H1 (cell line): Measurements from ENCODE around the gene MEX3D.
A peak's percentile ranks its signal among the peaks of the same experiment; 100 is the strongest.

Source experiments
- CTBP2 ChIP-seq: IDR thresholded peaks from 2 replicates; pipeline ENCODE4 v1.7.0; 2011; ENCODE audit warnings: borderline replicate concordance, mild to moderate bottlenecking, moderate library complexity, mixed read lengths, low read length; ENCODE audit not compliant: insufficient read depth, insufficient read length
- CTCF ChIP-seq, 3 experiments: IDR thresholded peaks; 1 replicate in 2 of 3; 2 replicates in 1 of 3; pipeline versions ENCODE4 v1.5.1 to v1.6.1; 2011; ENCODE audit warnings: low read length in 3 of 3, mild to moderate bottlenecking in 3 of 3, inconsistent platforms in 2 of 3, low read depth in 1 of 3, moderate library complexity in 1 of 3; ENCODE audit not compliant: insufficient read depth in 1 of 3; ENCODE audit errors: control extremely low read depth in 1 of 3
- EP300 ChIP-seq, 2 experiments: IDR thresholded peaks; 1 replicate in 1 of 2; 2 replicates in 1 of 2; pipeline ENCODE4 v1.6.1; 2011 to 2012; ENCODE audit warnings: low read depth in 2 of 2, low read length in 2 of 2, mild to moderate bottlenecking in 2 of 2, borderline replicate concordance in 1 of 2, inconsistent platforms in 1 of 2, moderate library complexity in 1 of 2
- HDAC6 ChIP-seq: IDR thresholded peaks from one replicate; pipeline ENCODE4 v1.7.1; 2012; ENCODE audit warnings: low read depth, mild to moderate bottlenecking, inconsistent platforms, low read length, moderate library complexity
- MAFK ChIP-seq: IDR thresholded peaks from 2 replicates; pipeline ENCODE4 v1.6.1; 2012; ENCODE audit warnings: low read depth, mild to moderate bottlenecking, improper control_type of control experiment, low read length
- POLR2A ChIP-seq, 2 experiments: IDR thresholded peaks; 1 replicate in 1 of 2; 2 replicates in 1 of 2; pipeline ENCODE4 v1.6.1; 2011; ENCODE audit warnings: low read depth in 2 of 2, low read length in 2 of 2, mild to moderate bottlenecking in 2 of 2; ENCODE audit errors: control extremely low read depth in 1 of 2
- POLR2AphosphoS5 ChIP-seq: IDR thresholded peaks from 2 replicates; pipeline ENCODE4 v1.6.1; 2011; ENCODE audit warnings: low read depth, low read length
- RBBP5 ChIP-seq: IDR thresholded peaks from 2 replicates; pipeline ENCODE4 v1.7.1; 2012; ENCODE audit warnings: low read depth, mild to moderate bottlenecking, inconsistent platforms, low read length, moderate library complexity, borderline replicate concordance
- RFX5 ChIP-seq: IDR thresholded peaks from 2 replicates; pipeline ENCODE4 v1.6.1; 2011; ENCODE audit warnings: low read depth, low read length, improper control_type of control experiment, borderline replicate concordance
- TEAD4 ChIP-seq: IDR thresholded peaks from 2 replicates; pipeline ENCODE4 v1.6.1; 2012; ENCODE audit warnings: low read depth, low read length, inconsistent platforms, mixed read lengths

- TF ChIP-seq MAFK (no peak), CTBP2 (no peak), TEAD4 (no peak), RBBP5 (no peak), RFX5 (no peak), POLR2A (IDR thresholded peaks at IDR 0.05; ENCODE audit: control extremely low read depth in 1 of 2, low read depth in 2 of 2, low read length in 2 of 2) (0 out of 3 replicates have a peak, but pooled peaks of 1 of the 2 experiments have one; percentile 37), EP300 (IDR thresholded peaks at IDR 0.05; ENCODE audit: borderline replicate concordance in 1 of 2, low read depth in 2 of 2, low read length in 2 of 2) (no peak), HDAC6 (no peak), CTCF (IDR thresholded peaks at IDR 0.05; ENCODE audit: control extremely low read depth in 1 of 3, insufficient read depth in 1 of 3, low read depth in 1 of 3, low read length in 3 of 3) (no peak), POLR2AphosphoS5 (peak; percentile 17; the same call in 1 of the 2 replicates)
Measured at GRCh38 chr19:1608359-1609102, 40.4 kb upstream of the MEX3D start.
